Gastroesophageal sphincter (tissue), 4 donors: Measurements from ENCODE around the gene GGA3. TPM values are rescaled to one million over a fixed set of nuclear protein-coding genes. Genes with fewer than 3 reads are reported as not detected.

Source experiments
- ATAC-seq: fragments of 150-250 bp; one replicate; pipeline ENCODE4 v1.9.1; 2016; ENCODE audit warnings: mild to moderate bottlenecking, moderate library complexity
- H3K27ac ChIP-seq, 4 donors: fragments of 200-600 bp; sonication (generic) in 3 of 4; 1 replicate in 3 of 4; 2 replicates in 1 of 4; pipeline ENCODE4 v1.5.1; 2016 to 2019
- H3K27me3 ChIP-seq: fragments of 200-600 bp; sonication (generic); one replicate; pipeline ENCODE4 v1.5.1; 2019
- H3K36me3 ChIP-seq, 2 donors: fragments of 200-600 bp; sonication (generic); one replicate each; pipeline ENCODE4 v1.5.1; 2019; ENCODE audit warnings: control low read depth in 1 of 2
- H3K4me1 ChIP-seq, 3 donors: fragments of 200-600 bp; sonication (generic); 1 replicate in 2 of 3; 2 replicates in 1 of 3; pipeline ENCODE4 v1.5.1; 2016 to 2019; ENCODE audit warnings: control low read depth in 2 of 3
- H3K4me3 ChIP-seq, 2 donors: fragments of 200-600 bp; sonication (generic); one replicate each; pipeline ENCODE4 v1.5.1; 2019; ENCODE audit warnings: mild to moderate bottlenecking in 1 of 2, moderate library complexity in 1 of 2
- H3K9me3 ChIP-seq, 3 donors: fragments of 200-600 bp; sonication (generic); one replicate each; pipeline ENCODE4 v1.5.1; 2017 to 2019; ENCODE audit warnings: control low read depth in 2 of 3
- CTCF ChIP-seq, 4 experiments: fragments of 200-600 bp in 2 of 4; fragments of 450-650 bp in 2 of 4; sonication (generic) in 1 of 4; IDR thresholded peaks; one replicate each; pipeline ENCODE4 v1.5.1; 2017 to 2019; ENCODE audit warnings: antibody characterized with exemption in 4 of 4, mild to moderate bottlenecking in 2 of 4, moderate library complexity in 2 of 4
- EP300 ChIP-seq: sonication (generic); formaldehyde crosslinking; IDR thresholded peaks from one replicate; pipeline ENCODE4 v1.6.1; 2017; ENCODE audit warnings: antibody characterized with exemption, mild to moderate bottlenecking
- POLR2A ChIP-seq, 2 donors: fragments of 450-650 bp; IDR thresholded peaks; one replicate each; pipeline ENCODE4 v1.6.1; 2017; ENCODE audit warnings: antibody characterized with exemption in 2 of 2, mild to moderate bottlenecking in 2 of 2, moderate library complexity in 1 of 2
- POLR2AphosphoS5 ChIP-seq: sonication (generic); formaldehyde crosslinking; IDR thresholded peaks from one replicate; pipeline ENCODE4 v1.6.1; 2017; ENCODE audit warnings: antibody characterized with exemption
- WGBS, 2 donors: methylation state at CpG; one replicate each; pipeline ENCODE4 v1.1.5; 2018; ENCODE audit warnings: low coverage in 1 of 2; 5-methylcytosine and 5-hydroxymethylcytosine counted together
- total RNA-seq, 4 donors: library from RNA; depleted of rRNA; stranded (reverse); fragments of >200 nt; gene quantifications; one replicate each; pipeline ENCODE4 v1.1.0, GENCODE V29; 2016

Gene GGA3
- total RNA-seq, 4 donors from 2014 or later, result 19.5 to 27.8 (median 24.5) TPM

GRCh38 chr17:75231741-75232464, 29.5 kb downstream of the GGA3 start:
- no peaks in the 10 kb centered on the region for H3K9me3 ChIP-seq
- no peak for TF ChIP-seq CTCF (IDR thresholded peaks at IDR 0.05)
- no peak for TF ChIP-seq EP300
- TF ChIP-seq POLR2AphosphoS5, result no peak
- no peak for TF ChIP-seq POLR2A (IDR thresholded peaks at IDR 0.05)
- no peak for ATAC-seq
- H3K4me3 ChIP-seq, result no peak overlapping the region
- H3K27me3 ChIP-seq, result no peaks in the 10 kb centered on the region
- peaks cover 0 to 98% of the 10 kb centered on the region in 2 donors for H3K36me3 ChIP-seq
- WGBS, 2 donors, result 40 to 100% methylated on average over 1 to 3 of the region's 18 CpGs
- H3K27ac ChIP-seq, result no peak overlapping the region
- H3K4me1 ChIP-seq, result peaks cover 0 to 10% (median 0%) of the 10 kb centered on the region in 3 donors

- Histone ChIP-seq H3K4me3 (no peak overlapping the region), H3K9me3 (no peaks in the 10 kb centered on the region), H3K27ac (no peak overlapping the region), H3K4me1 (peaks cover 0 to 16% (median 0%) of the 10 kb centered on the region in 3 donors), H3K27me3 (no peaks in the 10 kb centered on the region), H3K36me3 (peaks cover 0 to 98% of the 10 kb centered on the region in 2 donors)
- TF ChIP-seq POLR2AphosphoS5, result no peak
- no peak for TF ChIP-seq CTCF (IDR thresholded peaks at IDR 0.05)
- TF ChIP-seq POLR2A (IDR thresholded peaks at IDR 0.05), result no peak
- no peak for TF ChIP-seq EP300
- ATAC-seq, result no peak
- 91% methylated on average over 4 of the region's 8 CpGs; no CpG with 5 or more reads in 1 of the 2 donors for WGBS, 2 donors
These were observed 30.3 kb downstream of the GGA3 start for GRCh38 chr17:75231071-75231470.

GRCh38 chr17:75228847-75229246, 32.6 kb downstream of the GGA3 start:
- H3K9me3 ChIP-seq, result no peaks in the 10 kb centered on the region
- TF ChIP-seq POLR2AphosphoS5 (no peak), EP300 (no peak), POLR2A (IDR thresholded peaks at IDR 0.05) (no peak), CTCF (IDR thresholded peaks at IDR 0.05) (no peak)
- peaks cover 0 to 98% of the 10 kb centered on the region in 2 donors for H3K36me3 ChIP-seq
- no peaks in the 10 kb centered on the region for H3K27me3 ChIP-seq
- H3K27ac ChIP-seq, result peak overlapping the region in 3 of 4 donors; percentile 37 to 55 (median 46)
- 67% methylated on average over 1 of the region's 4 CpGs; no CpG with 5 or more reads in 1 of the 2 donors for WGBS, 2 donors
- peak; percentile 58 for ATAC-seq
- no peak overlapping the region for H3K4me3 ChIP-seq
- H3K4me1 ChIP-seq, result peaks cover 0 to 16% (median 0%) of the 10 kb centered on the region in 3 donors

- ATAC-seq, result peak; percentile 66
- Histone ChIP-seq H3K27me3 (no peaks in the 10 kb centered on the region), H3K9me3 (no peaks in the 10 kb centered on the region), H3K36me3 (peaks cover 0 to 98% of the 10 kb centered on the region in 2 donors), H3K27ac (peak overlapping the region in 3 of 4 donors; percentile 37 to 55 (median 46)), H3K4me3 (no peak overlapping the region), H3K4me1 (peaks cover 0 to 16% (median 0%) of the 10 kb centered on the region in 3 donors)
- TF ChIP-seq POLR2AphosphoS5 (peak; percentile 25), EP300 (no peak)
- 45 to 50% methylated on average over 1 to 2 of the region's 2 CpGs for WGBS, 2 donors
These were observed 33.1 kb downstream of the GGA3 start for GRCh38 chr17:75228305-75228704.

- ATAC-seq, result no peak
- WGBS, 2 donors, result 75 to 85% methylated on average over 4 of the region's 5 CpGs
- Histone ChIP-seq H3K9me3 (no peaks in the 10 kb centered on the region), H3K36me3 (peaks cover 0 to 98% of the 10 kb centered on the region in 2 donors), H3K4me1 (peaks cover 0 to 16% (median 0%) of the 10 kb centered on the region in 3 donors), H3K27ac (no peak overlapping the region), H3K27me3 (no peaks in the 10 kb centered on the region), H3K4me3 (no peak overlapping the region)
- TF ChIP-seq EP300 (no peak), POLR2AphosphoS5 (no peak), CTCF (IDR thresholded peaks at IDR 0.05) (no peak), POLR2A (IDR thresholded peaks at IDR 0.05) (no peak)
These were observed 33.7 kb downstream of the GGA3 start for GRCh38 chr17:75227729-75228128.
